Gastrocnemius medialis (tissue), 4 donors: Measurements from ENCODE around the gene NCSTN. TPM values are rescaled to one million over a fixed set of nuclear protein-coding genes. Genes with fewer than 3 reads are reported as not detected.

Experiments
- ATAC-seq, 2 donors: fragments of 150-250 bp; one replicate each; pipeline ENCODE4 v1.9.1; 2016
- DNase-seq, 2 donors: peaks; one replicate each; pipeline ENCODE4 v3.0.0-alpha.2; 2019
- H3K27ac ChIP-seq, 4 donors: fragments of 200-600 bp; sonication (generic); 1 replicate in 1 of 4; 2 replicates in 3 of 4; pipeline ENCODE4 v1.5.1; 2016 to 2018; ENCODE audit warnings: mild to moderate bottlenecking in 2 of 4, moderate library complexity in 1 of 4
- H3K27me3 ChIP-seq, 3 donors: fragments of 200-600 bp; sonication (generic) in 2 of 3; 1 replicate in 1 of 3; 2 replicates in 2 of 3; pipeline versions ENCODE4 v1.5.1 to v1.6.0; 2016 to 2019; ENCODE audit warnings: mild to moderate bottlenecking in 1 of 3, moderate library complexity in 1 of 3
- H3K36me3 ChIP-seq, 2 donors: fragments of 200-600 bp; sonication (generic) in 1 of 2; one replicate each; pipeline ENCODE4 v1.5.1; 2017 to 2018
- H3K4me1 ChIP-seq, 2 donors: fragments of 200-600 bp; sonication (generic) in 1 of 2; one replicate each; pipeline ENCODE4 v1.5.1; 2016 to 2017; ENCODE audit warnings: mild to moderate bottlenecking in 2 of 2
- H3K4me3 ChIP-seq, 4 donors: fragments of 200-600 bp; sonication (generic) in 3 of 4; 1 replicate in 1 of 4; 2 replicates in 3 of 4; pipeline ENCODE4 v1.5.1; 2016 to 2019; ENCODE audit warnings: mild to moderate bottlenecking in 2 of 4
- H3K9me3 ChIP-seq, 3 donors: fragments of 200-600 bp; sonication (generic) in 2 of 3; 1 replicate in 1 of 3; 2 replicates in 2 of 3; pipeline ENCODE4 v1.5.1; 2016 to 2019
- CTCF ChIP-seq, 5 experiments: fragments of 450-650 bp in 3 of 5; fragments of 200-600 bp in 2 of 5; sonication (generic) in 2 of 5; IDR thresholded peaks in 4 of 5; conservative IDR thresholded peaks in 1 of 5; 1 replicate in 4 of 5; 2 replicates in 1 of 5; pipeline ENCODE4 v1.5.1; 2016 to 2019; ENCODE audit warnings: antibody characterized with exemption in 5 of 5, mild to moderate bottlenecking in 3 of 5, moderate library complexity in 3 of 5
- POLR2A ChIP-seq, 2 donors: fragments of 450-650 bp; IDR thresholded peaks; one replicate each; pipeline ENCODE4 v1.6.1; 2017; ENCODE audit warnings: antibody characterized with exemption in 2 of 2, mild to moderate bottlenecking in 2 of 2, moderate library complexity in 2 of 2
- in situ Hi-C, 4 donors: fragments of 200-750 bp; cut with MboI; loops; one replicate each; pipeline versions ENCODE4 v1.15.0 to v1.8.0; 2017; ENCODE audit warnings: low sequenced_read_pairs in 4 of 4
- intact Hi-C: fragments of 100-400 bp; cut with DNase I; formaldehyde crosslinking; loops from one replicate; pipeline ENCODE4 v1.15.1; 2023; ENCODE audit warnings: low total_unique reads
- total RNA-seq, 4 donors: library from RNA; depleted of rRNA; stranded (reverse); fragments of >200 nt; gene quantifications; one replicate each; pipeline versions ENCODE4 v1.1.0 to v1.2.3, GENCODE V29; 2016

The NCSTN gene
- total RNA-seq, result 10 to 100 TPM; 29.2 to 59.3 (median 33.2) TPM

GRCh38 chr1:160342953-160343869 is at the start of gene NCSTN, which contains the start of gene COPA:
NCSTN (plus strand) TSS chr1:160343383; CDS start chr1:160343397, 14 bp downstream.
COPA (minus strand) TSS chr1:160343250; CDS start chr1:160343170, 80 bp downstream.
- H3K27me3 ChIP-seq, result no peaks in the 10 kb centered on the region
- peak within 1 kb of the TSS; percentile 89 to 96 (median 96) for H3K27ac ChIP-seq
- peak within 1 kb of the TSS; percentile 77 to 96 (median 86) for H3K4me3 ChIP-seq
- H3K9me3 ChIP-seq, result no peaks in the 10 kb centered on the region
- in situ Hi-C loops, result loop anchor here in 1 of 4 donors (25.0 kb wide), 1 partner anchor 1419 kb away; the partner anchor contains the start of gene ATF6
- peaks cover 0 to 42% of the 10 kb centered on the region in 2 donors for H3K36me3 ChIP-seq
- H3K4me1 ChIP-seq, result peaks cover 30 to 39% of the 10 kb centered on the region in 2 donors
- DNase-seq, result peak; percentile 92
- peak; percentile 99 to 100 for ATAC-seq
- TF ChIP-seq POLR2A (IDR thresholded peaks at IDR 0.05) (peak; percentile 86 to 93), CTCF (IDR thresholded peaks at IDR 0.05 in 4 of 5, conservative IDR thresholded peaks at IDR 0.05 in 1 of 5) (peak in 2 of 5 experiments; percentile 24 to 31)
- intact Hi-C loops, result loop anchor here (5.0 to 10.0 kb wide), 6 partner anchors 34 to 969 kb away; partner anchors contain the start of genes CASQ1, IGSF8, PIGM and SDHC

- intact Hi-C loops, result no loop called here
Measured at GRCh38 chr1:160296036-160296435, 47.1 kb upstream of the NCSTN start.

GRCh38 chr1:160300173-160300572 is 43.0 kb upstream of the NCSTN start:
- Histone ChIP-seq H3K36me3 (peaks cover 15 to 89% of the 10 kb centered on the region in 2 donors), H3K4me3 (no peak overlapping the region), H3K27ac (no peak overlapping the region), H3K9me3 (no peaks in the 10 kb centered on the region), H3K4me1 (no peaks in the 10 kb centered on the region), H3K27me3 (no peaks in the 10 kb centered on the region)
- intact Hi-C loops, result no loop called here
- no peak for TF ChIP-seq CTCF (IDR thresholded peaks at IDR 0.05 in 4 of 5, conservative IDR thresholded peaks at IDR 0.05 in 1 of 5)
- no peak for TF ChIP-seq POLR2A (IDR thresholded peaks at IDR 0.05)
- DNase-seq, result no peak
- in situ Hi-C loops, result no loop called here
- no peak for ATAC-seq

More at GRCh38 chr1:160296036-160296435, 47.1 kb upstream of the NCSTN start:
- in situ Hi-C loops, result loop anchor here in 1 of 4 donors (25.0 kb wide), 1 partner anchor 209 kb away; the partner anchor contains the start of genes IGSF8 and KCNJ9
- DNase-seq, result no peak
- no peak for ATAC-seq
- Histone ChIP-seq H3K27me3 (no peaks in the 10 kb centered on the region), H3K9me3 (no peaks in the 10 kb centered on the region), H3K36me3 (peaks cover 8 to 99% of the 10 kb centered on the region in 2 donors), H3K4me1 (no peaks in the 10 kb centered on the region), H3K27ac (no peak overlapping the region), H3K4me3 (no peak overlapping the region)
- TF ChIP-seq POLR2A (IDR thresholded peaks at IDR 0.05) (no peak), CTCF (IDR thresholded peaks at IDR 0.05 in 4 of 5, conservative IDR thresholded peaks at IDR 0.05 in 1 of 5) (no peak)

GRCh38 chr1:160307118-160307791 is 35.9 kb upstream of the NCSTN start:
- TF ChIP-seq POLR2A (IDR thresholded peaks at IDR 0.05) (no peak), CTCF (IDR thresholded peaks at IDR 0.05 in 4 of 5, conservative IDR thresholded peaks at IDR 0.05 in 1 of 5) (no peak)
- Histone ChIP-seq H3K36me3 (peaks cover 16 to 97% of the 10 kb centered on the region in 2 donors), H3K4me3 (no peak overlapping the region), H3K9me3 (no peaks in the 10 kb centered on the region), H3K27me3 (no peaks in the 10 kb centered on the region), H3K4me1 (no peaks in the 10 kb centered on the region), H3K27ac (peak overlapping the region in 1 of 4 donors; percentile 32)
- intact Hi-C loops, result no loop called here
- DNase-seq (no peak), ATAC-seq (no peak)
- in situ Hi-C loops, result no loop called here
